Activated T-cell treated with anti-CD3 and anti-CD28 coated beads, Interleukin-2, amount 50 U/mL, for 48 hours (primary cell): ENCODE measurements around the gene BTRC.
"Not testable (repeated sequence)": the region's sequence is repeated elsewhere in the genome, so short reads cannot be mapped to it uniquely, and the experiment has no call there.

Experiments used
- DNase-seq, 2 experiments: peaks; one replicate each; pipeline ENCODE4 v3.0.0-alpha.2; 2020

The BTRC gene

DNA sequence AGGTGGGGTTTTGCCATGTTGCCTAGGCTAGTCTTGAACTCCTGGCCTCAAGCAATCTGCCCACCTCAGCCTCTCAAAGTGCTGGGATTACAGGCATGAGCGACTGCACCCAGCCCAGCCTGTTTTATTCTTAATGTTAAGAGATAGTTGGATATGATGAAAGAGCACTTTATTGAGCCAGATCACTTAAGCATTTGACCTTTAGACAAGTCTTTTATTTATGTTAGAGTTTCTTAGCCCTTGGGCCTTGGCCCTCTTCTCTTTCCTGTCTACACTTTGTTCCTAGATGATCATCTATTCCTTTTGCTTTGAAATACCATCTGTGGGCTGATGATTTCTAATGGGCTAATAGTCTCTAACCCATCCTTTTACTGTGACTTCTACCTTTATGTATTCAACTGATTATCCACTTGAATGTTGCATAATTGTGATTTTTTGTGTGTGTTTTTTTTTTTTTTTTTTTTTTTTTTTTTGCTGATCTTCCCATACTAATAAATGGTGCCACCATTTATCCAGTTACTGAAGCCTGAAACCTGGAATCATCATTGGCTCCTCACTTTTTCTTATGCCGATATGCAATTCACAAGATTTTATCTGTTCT is 34.8 kb downstream of the BTRC start:
- DNase-seq: no peak

DNA sequence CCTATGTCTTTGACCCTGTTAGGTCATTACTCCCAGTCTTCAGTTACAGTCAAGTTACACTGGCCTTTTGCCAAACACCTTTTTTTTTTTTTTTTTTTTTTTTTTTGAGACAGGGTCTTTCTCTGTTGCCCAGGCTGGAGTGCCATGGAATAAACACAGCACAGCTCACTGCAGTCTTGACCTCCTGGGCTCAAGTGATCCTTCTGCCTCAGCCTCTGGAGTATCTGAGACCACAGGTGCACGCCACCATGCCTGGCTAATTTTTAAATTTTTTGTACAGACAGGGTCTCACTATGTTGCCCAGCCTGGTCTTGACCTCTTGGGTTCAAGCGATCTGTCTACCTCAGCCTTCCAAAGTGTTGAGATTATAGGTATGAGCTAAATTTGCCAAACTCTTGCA is 35.6 kb downstream of the BTRC start:
- not testable (repeated sequence) for DNase-seq

DNA sequence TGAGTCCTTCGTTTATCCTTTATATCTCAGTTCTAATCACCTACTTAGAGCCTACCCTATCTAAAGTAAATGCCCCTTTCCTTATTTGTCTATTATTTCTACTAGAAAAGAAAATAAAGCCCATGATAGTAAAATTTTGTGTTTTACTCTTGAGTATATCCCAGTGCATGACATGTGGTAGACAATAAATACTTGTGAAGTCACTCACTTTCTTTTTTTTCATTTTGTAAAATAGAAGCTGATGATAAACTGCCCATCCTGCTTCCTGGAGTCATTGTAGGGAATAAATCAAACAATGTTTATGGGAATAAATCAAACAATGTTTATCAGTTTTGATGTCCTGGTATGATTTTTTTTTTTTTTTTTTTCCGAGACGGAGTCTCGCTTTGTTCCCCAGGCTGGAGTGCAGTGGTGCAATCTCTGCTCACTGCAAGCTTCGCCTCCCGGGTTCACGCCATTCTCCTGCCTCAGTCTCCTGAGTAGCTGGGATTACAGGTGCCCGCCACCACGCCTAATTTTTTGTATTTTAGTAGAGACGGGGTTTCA is 36.1 kb downstream of the BTRC start:
- DNase-seq: no peak

DNA sequence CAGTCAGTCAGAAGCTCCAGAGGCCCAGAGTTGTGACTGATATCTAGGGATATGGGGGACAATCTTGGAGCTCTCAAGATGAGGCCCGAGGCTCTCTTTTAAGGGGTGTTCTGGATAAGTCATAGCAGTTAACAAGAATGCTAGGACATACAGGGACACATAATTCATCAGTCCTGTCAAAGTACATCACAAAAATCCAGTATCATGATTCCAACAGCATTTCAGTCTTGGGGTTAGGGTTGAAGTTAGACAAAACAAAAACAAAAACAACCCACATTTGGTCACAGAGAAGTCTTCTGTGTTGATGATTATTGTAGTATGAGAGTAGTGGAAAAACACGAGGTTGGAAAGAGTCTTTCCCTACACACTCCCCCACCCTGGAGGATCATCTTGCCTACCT is 39.4 kb downstream of the BTRC start:
- no peak for DNase-seq

DNA sequence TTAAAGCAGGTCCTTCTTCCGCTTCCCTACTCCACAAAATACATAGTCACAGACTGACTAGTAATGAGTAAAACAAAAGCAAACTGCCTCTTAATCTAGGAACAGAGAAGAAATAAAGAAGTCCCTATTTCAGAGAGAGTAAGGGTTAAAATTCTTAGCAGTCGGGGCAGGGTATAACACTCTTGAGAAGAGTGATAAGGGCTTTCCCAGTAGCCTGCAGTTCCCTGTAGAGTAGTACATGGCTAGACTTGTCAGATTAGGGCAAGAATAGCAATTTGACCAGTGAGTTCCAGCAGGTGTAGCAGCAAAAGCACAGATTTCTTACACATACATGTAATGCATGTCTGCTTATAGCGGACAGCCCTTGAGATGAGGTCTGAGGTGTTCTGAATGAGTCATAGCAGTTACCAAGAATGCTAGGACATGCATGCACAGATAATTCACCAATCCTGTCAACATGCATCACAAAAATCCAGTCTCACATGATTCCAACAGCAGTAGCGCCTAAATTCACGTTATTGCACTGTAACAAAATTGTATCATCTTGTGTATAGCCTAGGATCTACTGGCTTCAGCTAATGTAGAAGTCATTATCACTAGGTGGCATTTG is 40.7 kb downstream of the BTRC start:
- no peak for DNase-seq

DNA sequence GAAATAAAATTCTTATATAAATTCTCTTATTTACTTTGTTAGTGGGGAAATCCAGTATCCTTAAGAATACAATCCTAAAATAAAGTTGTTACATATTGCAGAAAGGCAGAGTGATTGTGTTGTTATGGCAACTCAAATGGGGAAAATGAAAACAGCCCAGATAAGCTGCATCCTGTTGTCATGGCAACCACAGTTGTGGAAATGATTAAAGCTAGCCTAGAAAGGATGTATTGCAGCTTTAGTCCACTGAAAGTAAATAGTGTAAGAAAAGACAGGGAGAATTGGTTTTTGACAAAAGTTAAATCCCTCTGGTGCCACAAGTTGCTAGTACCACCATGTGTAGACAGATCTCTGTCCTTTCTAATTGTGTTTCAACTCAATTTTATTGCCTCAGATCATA is 43.2 kb downstream of the BTRC start:
- DNase-seq: no peak

DNA sequence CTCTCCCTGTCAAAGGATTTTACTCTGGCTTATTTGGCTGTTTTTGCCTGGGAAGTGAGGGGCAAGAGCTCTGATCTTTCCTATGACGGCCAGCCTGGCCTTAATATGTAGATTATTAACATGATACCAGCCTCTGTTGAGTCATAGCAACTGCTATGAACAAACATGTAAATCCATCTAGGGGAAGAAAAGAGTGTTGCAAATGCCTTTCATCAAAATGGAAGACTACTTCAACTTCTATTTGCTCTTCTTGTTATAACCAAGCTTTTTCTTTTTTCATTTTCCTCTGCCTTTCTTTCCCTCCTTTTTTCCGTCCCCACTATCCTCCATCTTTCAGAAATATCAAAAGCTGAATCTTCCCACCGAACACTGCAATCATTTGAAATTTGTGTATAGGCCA is 46.6 kb downstream of the BTRC start:
- DNase-seq: no peak

DNA sequence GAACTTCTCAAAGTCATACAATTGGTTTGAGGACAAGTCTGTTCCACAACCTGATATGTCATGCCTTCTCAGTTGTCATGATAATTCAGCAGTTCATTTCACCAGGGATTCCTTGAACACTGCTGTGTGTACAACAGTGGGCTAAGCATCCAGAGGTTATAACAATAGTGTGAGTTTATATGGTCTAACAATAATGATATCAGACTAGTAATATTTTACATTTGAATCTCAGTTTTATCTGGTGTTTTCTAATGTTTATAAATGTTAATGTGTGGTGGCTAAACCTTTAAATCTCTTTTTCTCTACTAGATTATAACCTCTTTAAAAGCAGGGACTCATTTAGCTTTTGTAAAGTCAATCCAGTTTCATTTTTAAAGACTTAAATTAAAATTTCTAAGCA is 48.7 kb downstream of the BTRC start:
- no peak for DNase-seq

DNA sequence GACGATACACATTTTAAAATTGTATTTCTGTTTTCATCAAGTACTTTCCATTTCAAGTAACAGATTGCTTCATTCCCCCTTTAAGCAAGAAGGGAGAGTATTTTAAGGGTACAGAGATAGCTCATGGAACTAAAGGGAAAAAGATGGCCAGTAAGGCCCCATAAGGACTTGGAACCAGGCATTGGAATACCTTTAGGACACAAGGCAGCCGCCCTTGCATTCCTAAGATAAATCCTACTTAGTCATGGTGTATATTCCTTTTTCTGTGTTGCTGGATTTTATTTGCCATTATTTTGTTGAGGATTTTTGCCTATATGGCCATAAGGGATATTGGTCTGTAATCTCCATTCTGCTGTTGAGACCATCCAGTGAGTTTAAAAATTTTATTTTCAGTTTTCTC is 49.2 kb downstream of the BTRC start:
- DNase-seq: no peak

DNA sequence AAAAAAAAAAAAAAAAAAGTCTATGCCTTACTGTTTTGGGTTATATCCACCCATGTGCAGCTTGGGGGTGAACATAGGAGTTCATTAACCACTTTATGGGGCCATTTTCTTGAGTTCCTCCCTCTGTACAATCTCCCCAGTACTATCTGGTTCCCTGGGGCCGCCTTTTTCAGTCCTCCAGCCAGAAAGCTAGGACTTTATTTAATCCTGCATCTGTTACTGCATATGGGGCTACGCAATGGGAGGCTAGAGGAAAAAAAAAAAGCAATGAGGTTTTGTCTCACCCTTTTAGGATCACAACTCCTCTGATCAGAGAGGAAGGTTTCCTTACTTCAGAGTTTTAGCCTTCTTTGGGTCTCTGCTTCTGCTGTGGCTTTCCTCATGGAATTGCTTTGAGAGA is 51.0 kb downstream of the BTRC start:
- DNase-seq: no peak

DNA sequence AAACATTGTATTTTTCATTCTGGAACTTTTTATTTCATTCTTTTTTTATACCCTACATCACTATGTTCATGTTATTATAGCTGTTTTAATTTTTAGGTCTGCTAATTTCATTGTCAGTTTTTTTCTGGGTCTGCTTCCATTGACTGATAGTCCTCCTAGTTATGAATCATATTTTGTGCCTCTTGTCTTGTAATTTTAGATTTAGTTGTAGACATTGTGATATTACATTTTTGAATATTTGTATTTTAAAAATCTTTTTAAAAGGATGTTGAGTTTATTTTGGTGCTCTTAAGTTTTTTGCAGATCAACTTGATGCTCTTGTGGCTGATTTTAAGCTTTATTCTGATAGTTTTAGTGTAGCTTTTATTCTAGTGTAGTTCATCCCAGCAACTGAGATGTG is 57.6 kb downstream of the BTRC start:
- DNase-seq: no peak

DNA sequence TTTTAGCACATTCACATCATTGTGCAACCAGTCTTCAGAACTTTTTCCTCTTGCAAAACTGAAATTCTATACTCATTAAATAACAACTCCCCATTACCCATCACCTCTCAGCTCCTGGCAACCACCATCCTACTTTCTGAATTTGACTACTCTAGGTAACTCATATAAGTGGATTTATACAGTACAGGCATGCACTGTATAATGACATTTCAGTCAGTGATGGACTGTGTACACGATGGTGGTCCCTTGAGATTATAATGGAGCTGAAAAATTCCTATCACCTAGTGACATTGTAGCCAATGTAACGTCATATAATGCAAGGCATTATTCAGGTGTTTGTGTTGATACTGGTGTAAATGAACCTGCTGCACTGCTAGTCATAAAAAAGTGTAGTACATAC is 60.1 kb downstream of the BTRC start:
- no peak for DNase-seq

DNA sequence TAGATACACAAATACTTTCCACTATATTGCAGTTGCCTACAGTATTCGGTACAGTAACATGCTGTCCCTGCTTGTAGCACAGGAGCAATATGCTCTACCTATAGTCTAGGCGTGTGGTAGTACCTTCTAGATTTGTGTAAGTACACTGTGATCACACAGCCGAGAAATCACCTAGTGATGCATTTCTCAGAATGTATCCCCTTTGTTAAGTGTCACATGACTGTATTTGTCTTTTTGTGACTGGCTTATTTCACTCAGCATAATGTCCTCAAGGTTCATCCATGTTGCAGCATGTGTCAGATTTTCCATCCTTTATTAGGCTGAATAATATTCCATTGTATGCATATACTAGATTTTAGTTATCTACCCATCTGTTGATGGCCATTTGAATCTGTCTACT is 61.9 kb downstream of the BTRC start:
- no peak for DNase-seq

DNA sequence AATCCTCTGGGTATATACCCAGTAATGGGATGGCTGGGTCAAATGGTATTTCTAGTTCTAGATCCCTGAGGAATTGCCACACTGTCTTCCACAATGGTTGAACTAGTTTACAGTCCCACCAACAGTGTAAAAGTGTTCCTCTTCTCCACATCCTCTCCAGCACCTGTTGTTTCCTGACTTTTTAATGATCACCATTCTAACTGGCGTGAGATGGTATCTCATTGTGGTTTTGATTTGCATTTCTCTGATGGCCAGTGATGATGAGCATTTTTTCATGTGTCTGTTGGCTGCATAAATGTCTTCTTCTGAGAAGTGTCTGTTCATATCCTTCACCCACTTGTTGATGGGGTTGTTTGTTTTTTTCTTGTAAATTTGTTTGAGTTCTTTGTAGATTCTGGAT is 68.0 kb downstream of the BTRC start:
- not testable (repeated sequence) for DNase-seq

DNA sequence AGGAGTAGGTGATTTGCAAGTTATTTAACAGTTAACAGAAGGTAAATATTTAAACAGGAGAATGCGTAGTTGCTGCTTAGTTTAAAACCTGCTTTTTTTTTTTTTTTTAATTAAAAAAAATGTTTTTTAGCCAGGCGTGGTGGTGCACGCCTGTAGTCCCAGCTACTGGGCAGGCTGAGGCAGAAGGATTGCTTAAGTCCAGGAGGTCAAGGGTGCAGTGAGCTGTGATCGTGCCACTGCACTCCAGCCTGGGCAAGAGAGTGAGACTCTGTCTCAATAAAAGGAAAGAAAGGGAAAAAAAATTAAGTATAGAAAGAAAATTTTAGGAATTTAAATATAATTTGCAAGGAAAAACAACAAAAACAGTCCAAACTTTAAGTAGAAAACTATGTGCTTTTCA is 71.6 kb downstream of the BTRC start:
- DNase-seq: no peak

DNA sequence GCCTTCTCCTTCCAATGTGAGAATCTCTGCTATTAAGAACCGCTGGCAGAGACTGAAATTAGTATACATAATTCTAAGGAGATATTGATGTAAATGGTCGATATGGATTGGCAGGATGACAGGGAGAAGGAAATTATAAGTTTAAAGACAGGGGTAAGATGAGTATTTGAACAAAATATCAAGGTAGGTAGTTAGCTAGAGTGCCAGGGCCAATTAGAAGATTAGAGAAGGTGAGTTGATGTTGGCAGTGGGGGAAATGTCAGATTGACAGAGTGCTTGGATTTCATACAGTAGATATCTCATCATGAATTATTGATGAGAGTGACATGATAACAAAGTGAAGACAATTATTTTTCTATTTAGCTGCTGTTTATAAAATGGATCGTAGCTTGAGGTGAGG is 74.1 kb downstream of the BTRC start:
- DNase-seq: no peak

DNA sequence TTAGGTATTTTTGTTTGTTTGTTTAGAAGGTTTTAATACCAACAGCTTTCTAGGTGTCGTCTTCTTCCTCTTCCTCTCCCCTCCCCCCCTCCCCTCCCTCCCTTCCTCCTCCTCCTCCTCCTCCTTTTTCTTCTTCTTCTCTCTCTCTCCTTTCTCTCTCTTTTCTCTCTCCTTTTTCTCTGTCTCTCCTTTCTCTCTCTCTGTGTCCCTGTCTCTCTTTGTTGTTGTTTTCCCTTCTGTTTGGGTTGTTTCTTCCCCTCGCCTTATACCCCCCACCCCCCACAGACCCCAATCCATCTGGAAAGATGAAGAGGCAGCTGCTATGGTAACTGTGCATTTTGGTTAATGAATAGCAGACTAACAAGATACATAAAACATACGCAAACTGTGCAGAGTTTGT is 75.5 kb downstream of the BTRC start:
- DNase-seq: no peak

DNA sequence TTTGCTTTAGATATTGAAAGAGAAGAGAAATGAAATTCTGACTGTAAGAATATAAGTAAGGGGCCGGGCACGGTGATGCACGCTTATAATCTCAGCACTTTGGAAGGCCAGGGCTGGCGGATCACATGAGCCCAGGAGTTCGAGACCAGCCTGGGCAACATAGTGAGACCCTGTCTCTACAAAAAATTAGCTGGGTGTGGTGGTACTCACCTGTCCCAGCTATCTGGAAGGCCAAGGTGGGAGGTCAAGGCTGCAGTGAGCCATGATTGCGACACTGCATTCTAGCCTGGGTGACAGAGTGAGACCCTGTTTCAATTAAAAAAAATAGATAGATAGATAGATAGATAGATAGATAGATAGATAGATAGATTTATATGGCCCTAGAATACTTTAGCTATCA is 82.3 kb downstream of the BTRC start:
- DNase-seq: no peak

DNA sequence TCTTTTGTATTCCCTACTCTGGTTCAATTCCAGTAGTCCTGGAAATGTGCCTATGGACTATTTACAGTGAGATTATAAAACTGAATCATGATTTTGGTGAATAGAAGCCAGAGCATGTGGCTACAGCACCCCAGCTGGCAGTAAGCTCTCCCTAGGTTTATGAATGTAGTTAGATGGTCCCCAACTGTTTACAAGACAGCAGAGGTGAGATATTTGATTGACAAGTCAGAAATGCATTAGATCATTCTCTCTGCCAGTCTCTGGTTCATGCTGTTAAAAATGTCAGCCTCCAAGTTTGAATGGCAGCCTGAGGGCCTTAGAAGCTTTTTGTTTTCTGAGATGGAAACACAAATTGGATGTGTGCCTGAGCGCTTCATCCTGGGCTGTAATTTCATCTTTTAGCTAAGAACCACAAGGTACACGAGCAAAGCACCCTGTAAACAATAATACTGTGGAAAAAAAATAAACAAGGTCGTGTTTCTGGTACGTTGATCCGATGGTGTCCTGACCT is 85.0 kb downstream of the BTRC start:
- no peak for DNase-seq

DNA sequence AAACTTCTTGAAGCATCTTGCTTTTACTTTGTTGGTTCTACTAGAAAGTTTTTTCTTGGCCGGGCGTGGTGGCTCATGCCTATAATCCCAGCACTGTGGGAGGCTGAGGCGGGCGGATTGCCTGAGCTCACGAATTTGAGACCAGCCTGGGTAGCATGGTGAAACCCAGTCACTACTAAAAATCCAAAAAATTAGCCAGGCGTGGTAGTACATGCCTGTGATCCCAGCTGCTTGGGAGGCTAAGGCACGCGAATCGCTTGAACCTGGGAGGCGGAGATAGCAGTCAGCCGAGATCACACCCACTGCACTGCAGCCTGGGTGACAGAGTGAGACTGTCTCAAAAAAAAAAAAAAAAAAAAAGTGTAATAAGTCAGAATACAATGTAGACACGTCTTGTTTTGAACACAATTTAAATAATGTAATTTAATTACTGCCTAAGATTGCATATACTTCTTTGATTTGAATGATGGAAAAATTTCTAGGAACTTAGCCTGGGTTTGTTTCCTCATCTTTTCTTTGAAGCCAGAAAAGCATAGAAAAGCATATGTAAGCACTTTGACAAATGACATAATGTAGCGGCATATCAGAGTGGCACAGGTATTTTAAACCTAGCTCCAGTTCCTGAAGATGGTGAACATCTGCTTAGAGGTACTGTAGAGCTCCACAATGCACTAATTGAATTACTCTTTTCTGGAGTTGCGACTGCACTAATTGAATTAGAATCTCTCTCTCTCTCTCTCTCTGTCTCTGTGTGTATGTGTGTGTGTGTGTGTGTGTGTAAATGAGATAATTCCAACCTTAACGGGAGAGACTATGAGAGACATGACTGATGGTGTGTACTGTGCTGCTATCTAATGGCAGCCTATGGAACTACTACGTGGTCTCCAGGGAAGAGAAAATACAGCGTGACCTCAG is 87.8 kb downstream of the BTRC start:
- peak in 1 of 2 experiments; percentile 27 for DNase-seq

DNA sequence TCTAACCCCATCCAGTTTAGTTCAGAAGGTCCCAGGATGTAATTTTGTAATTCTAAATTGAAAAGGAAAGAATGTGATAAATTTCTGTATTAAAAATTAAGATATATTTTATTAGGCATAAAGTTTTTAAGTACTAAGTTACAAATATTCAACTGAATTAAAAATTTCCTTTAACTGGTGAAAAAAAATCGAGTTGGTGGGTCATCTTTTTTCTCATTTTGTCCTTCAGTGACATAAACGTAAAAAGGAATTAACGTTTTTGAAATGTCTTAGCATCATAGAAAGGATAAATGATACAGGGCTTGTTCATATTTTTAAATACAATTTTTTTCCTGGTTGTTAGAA is 88.5 kb downstream of the BTRC start:
- DNase-seq: no peak

DNA sequence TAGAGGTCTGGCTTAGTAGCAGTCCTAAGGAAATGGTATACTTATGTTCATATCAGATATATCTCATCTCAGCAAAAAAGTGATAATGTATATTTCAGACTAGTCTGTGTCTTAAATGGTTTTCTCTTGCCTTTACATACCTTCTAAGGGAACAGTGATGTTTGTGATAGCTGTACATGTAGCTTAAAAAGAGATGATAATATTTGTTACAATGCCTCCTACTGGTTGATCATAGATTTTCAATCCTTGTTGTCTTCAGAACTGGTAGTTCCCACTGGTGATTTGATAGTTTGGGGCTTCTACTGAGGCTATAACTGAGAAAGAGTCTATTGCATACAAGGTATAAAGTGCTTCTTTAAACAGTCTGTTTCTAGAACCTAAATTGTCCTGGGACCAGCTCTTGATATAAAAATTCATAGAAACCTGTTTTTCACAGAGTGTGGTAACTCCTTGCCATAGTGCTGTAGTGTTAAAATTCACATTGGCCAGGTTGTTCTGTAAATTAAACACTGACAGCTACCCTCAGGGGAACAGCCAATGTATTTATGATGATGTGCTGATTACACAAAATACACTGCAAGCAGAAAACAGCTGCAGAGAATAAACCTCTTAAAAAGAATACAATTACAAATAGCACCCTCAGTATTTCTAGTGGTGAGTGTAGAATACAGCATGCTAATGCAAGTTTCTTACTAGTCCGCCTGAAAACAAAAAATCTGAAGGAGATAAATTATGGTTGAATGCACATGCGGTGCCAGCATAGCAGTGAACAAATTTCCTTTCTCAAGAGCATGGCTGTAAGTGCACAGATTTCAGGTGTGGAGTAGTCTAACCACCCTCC is 90.3 kb downstream of the BTRC start:
- DNase-seq: no peak

DNA sequence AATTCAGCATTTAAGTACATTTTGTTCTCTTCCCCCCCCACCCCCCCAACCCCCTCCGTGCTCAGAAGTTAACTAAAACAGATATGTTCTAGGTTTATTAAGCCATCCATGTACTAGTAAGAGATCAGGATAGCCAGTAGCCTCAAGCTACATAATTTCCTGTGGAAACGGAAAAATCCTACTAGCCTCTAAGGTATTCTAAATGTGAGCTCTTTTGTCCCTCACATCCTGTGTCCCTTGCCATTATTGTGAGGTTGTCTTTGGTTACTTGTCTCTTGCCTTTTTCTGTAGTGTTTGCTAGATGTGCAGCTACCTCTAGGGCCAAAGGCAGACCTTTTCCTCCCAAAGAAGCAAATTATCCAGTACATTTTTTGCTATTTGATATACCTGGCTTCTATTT is 92.1 kb downstream of the BTRC start:
- DNase-seq: no peak
